ENCODE data around the gene ZRANB2. TPM values are rescaled to one million over a fixed set of nuclear protein-coding genes. Genes with fewer than 3 reads are reported as not detected.

ZRANB2 gene
- total RNA-seq, 1 experiment from 2014 or later, result 103 TPM

DNA sequence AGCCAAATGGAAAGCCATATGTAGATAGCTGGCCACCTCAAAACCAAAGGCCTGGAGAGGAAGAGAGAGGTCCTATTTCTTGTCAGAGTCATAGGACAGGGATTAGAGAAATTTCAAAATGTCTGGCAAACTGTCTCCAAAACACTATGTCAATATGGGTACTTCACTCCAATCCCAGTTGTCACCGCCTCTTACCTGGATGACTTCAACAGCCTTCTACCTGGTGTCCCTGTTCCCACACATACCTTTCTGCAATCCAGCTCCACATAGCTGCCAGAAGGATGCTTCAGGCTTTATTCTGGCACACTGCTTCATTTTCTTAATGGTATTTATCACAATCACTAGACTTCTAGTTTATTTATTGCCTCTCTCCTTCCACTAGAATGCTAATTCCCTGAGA lies 47.7 kb downstream of the ZRANB2 start:
- Histone ChIP-seq H2BK12ac (ENCODE audit: insufficient read length, low read depth, low read length) (no peak overlapping the region), H2AK5ac (ENCODE audit: insufficient read length, low read length) (no peak overlapping the region), H2AFZ (ENCODE audit: low read length) (no peak overlapping the region), H3K4ac (ENCODE audit: low read depth, low read length) (no peak overlapping the region), H2BK15ac (ENCODE audit: low read depth, low read length) (no peak overlapping the region), H3K18ac (ENCODE audit: insufficient read length, low read depth, low read length) (no peak overlapping the region), H4K5ac (ENCODE audit: insufficient read length, low read depth, low read length) (no peak overlapping the region), H4K91ac (ENCODE audit: insufficient read length, low read depth, low read length) (no peak overlapping the region), H2BK5ac (ENCODE audit: insufficient read length, low read length) (no peak overlapping the region), H3K14ac (ENCODE audit: insufficient read depth, low read length) (no peak overlapping the region), H3K9ac (ENCODE audit: extremely low read depth, insufficient read length, low read length) (no peak overlapping the region), H3K4me2 (ENCODE audit: insufficient read depth, insufficient read length, low read length) (no peak overlapping the region), H3K27me3 (ENCODE audit: insufficient read depth, low read length) (no peaks in the 10 kb centered on the region), H2BK120ac (ENCODE audit: low read depth, low read length, poor library complexity, severe bottlenecking) (no peak overlapping the region), H3T11ph (ENCODE audit: low read length) (no peak overlapping the region), H3K23ac (ENCODE audit: insufficient read length, low read depth, low read length) (no peak overlapping the region), H3K27ac (ENCODE audit: insufficient read length, low read depth, low read length) (no peak overlapping the region), H4K20me1 (ENCODE audit: control insufficient read depth, insufficient read depth, insufficient read length) (no peaks in the 10 kb centered on the region), H2BK20ac (ENCODE audit: low read depth, low read length, poor library complexity, severe bottlenecking) (no peak overlapping the region), H3K9me3 (ENCODE audit: control insufficient read depth, low read depth, low read length) (no peaks in the 10 kb centered on the region), H3K79me1 (ENCODE audit: insufficient read depth, low read depth, low read length, poor library complexity, severe bottlenecking) (no peaks in the 10 kb centered on the region), H3K56ac (ENCODE audit: insufficient read length, low read depth, low read length) (no peak overlapping the region), H3K23me2 (ENCODE audit: insufficient read length, low read depth, low read length, poor library complexity, severe bottlenecking) (no peaks in the 10 kb centered on the region), H3K79me2 (ENCODE audit: insufficient read depth, low read length) (no peaks in the 10 kb centered on the region), H3K4me1 (ENCODE audit: insufficient read depth, low read length) (no peaks in the 10 kb centered on the region), H4K8ac (replicated peaks; ENCODE audit: insufficient read length, low read depth, low read length) (no peak overlapping the region)
- no peak for DNase-seq
- WGBS (ENCODE audit: extremely low coverage, insufficient read length, low lambda C conversion rate), result no CpG with 5 or more reads among the region's 1 CpG
- Mint-ChIP-seq H3K4me1 (no peaks in the 10 kb centered on the region), H3K4me3 (no peak overlapping the region), H3K27me3 (ENCODE audit: low read depth) (no peaks in the 10 kb centered on the region), H3K36me3 (ENCODE audit: insufficient read depth in 1 of 3, low read depth in 3 of 3) (no peaks in the 10 kb centered on the region), H3K9me3 (no peaks in the 10 kb centered on the region), H3K27ac (no peak overlapping the region)
- TF ChIP-seq, protein P1, sequence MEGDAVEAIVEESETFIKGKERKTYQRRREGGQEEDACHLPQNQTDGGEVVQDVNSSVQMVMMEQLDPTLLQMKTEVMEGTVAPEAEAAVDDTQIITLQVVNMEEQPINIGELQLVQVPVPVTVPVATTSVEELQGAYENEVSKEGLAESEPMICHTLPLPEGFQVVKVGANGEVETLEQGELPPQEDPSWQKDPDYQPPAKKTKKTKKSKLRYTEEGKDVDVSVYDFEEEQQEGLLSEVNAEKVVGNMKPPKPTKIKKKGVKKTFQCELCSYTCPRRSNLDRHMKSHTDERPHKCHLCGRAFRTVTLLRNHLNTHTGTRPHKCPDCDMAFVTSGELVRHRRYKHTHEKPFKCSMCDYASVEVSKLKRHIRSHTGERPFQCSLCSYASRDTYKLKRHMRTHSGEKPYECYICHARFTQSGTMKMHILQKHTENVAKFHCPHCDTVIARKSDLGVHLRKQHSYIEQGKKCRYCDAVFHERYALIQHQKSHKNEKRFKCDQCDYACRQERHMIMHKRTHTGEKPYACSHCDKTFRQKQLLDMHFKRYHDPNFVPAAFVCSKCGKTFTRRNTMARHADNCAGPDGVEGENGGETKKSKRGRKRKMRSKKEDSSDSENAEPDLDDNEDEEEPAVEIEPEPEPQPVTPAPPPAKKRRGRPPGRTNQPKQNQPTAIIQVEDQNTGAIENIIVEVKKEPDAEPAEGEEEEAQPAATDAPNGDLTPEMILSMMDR (conservative IDR thresholded peaks at IDR 0.05), result no peak
